GM18909 (cell line): ENCODE measurements around the gene OSBPL6.
"Not testable (repeated sequence)": the region's sequence is repeated elsewhere in the genome, so short reads cannot be mapped to it uniquely, and the experiment has no call there.

Experiments
- ATAC-seq: cut with Tn5 transposase; IDR thresholded peaks from one replicate; pipeline ENCODE4 v1.9.1; 2021; ENCODE audit warnings: mild to moderate bottlenecking; ENCODE audit not compliant: unreplicated experiment, poor library complexity

OSBPL6 gene

DNA sequence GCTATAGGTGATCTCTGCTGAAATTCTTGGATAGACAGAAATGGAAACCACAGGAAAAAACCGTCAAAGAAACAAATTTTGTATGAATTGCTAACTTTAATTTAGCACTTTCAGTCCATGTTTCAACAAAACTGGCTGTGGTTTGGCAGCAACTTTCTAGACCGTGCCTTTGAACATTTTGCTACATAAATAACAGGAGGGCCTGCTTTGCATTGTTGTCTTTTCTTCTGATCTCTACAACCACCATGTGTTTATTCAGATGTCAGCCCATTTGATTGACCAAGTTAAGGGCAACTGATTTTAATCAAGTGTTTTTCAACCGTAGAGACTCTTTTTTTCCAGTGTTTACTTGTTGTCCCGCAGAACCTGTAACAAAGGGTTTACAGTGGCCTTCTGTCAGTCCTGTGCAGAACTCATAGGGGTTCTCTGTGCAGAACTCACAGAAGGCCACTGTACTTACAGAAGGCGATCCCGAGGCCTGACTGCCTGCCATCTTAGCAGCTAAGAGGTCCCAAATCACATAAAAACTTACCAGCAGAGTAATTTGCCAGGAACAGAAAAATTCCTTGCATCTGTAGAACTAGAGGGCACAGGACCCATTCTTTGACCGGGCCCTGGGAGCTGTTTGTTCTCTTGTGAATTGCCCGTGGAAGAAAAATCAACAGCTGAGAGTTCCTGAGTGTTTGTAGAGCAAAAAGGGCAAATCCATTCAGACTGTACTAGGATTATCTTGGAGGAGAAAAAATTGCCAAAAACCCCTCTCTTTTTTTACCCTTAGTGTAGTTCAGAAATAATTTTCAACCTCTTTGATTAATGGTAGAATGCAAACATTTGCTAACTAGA, 136.1 kb downstream of the OSBPL6 start:
- no peak for ATAC-seq

DNA sequence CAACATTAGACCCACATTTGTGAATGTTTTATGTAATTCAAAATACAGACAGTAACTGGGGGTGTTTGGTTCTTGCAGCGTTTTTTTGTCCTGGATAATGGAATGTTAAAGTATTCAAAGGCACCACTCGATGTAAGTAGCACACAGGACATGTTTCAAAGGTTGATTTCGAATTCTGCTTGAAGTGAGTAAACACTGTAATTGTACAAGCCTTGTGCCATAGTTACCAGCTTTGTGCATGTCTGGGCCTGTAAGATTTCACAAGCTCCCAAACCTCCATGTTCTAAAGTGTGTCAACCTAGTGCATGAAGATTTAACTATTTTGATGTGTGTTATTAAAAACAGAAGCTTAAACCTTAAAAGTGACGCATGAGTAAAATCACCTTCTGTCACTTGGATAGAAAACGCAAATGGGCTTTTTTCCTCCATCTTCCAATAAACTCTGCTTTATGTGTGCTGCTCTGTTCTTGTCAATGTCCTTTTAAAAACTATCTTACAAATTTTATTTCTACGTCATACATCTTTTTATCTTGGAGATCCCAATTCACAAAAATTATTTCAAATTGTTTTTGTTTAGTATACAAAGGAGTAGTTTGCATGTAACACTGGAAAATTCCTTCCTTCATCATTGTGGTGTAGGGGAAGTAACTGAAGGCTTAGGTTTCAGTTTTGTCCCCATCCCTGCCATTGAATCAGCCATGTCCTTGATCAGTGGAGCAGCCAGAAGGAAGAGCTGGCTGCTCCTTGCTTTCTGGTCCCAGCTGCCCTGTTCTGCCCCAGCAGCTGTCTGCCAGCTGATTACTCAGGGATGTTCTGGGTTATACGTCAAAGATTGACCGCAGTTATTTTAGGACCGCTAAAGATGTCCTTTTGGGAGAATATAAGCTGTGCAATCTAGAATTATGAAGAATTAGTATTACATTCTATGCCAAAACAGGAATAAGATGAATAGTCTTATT, 137.4 kb downstream of the OSBPL6 start:
- no peak for ATAC-seq

DNA sequence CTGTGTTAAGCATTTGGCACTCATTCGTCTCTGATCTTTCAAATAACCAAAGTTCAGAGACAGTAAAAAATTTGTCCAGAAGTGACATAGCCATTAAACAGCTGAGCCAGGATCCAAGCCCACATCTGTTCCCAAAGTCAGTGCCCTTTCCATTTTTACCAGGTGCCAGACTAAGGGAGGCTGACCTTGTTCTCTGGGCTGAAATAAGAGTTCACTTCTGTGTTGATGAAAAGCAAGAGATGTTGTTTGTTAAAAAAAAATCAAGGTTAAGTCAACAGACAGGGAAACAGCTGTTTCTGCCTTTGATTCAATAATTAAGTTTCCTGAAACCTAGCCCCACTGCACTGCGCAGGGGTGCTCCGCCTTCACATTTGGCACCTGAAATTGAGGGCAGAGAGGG, 139.5 kb downstream of the OSBPL6 start:
- no peak for ATAC-seq

DNA sequence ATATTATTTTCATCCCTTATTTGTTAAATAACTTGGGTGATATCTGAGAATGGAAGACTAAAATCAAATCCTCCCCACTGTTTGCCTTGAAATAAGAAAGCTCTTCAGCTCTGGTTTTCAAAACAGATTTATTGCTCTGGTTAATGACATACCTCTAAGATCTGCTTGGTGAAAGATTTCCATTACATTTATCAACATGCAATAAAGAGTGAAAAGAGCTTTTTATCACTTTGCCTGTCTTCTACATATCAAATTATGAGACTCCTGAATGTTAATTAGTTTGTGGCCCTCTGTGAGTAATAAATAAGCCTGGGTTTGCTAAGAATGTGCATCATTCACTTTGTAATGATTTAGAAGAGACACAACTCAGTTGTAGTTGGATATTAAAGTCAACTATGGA, 140.9 kb downstream of the OSBPL6 start:
- no peak for ATAC-seq

DNA sequence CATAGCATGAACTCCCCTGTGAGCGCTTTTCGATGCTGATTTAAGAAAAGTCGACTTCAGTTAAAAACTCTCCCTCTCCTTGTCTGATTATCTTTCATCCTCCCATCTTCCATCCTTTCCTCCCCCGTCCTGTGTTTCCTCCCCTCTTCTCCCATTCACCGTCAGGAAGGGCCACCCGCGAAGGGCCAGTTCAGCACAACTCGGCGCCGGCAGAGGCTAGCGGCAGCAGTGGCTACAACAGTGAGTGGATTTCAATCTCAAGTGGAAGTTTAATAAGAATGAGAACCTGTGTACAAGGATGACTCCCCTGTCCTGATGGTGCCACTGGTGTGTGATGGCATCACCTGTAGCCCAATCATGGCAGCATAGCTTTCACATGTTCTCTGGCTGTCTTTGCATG, 149.8 kb downstream of the OSBPL6 start:
- no peak for ATAC-seq

DNA sequence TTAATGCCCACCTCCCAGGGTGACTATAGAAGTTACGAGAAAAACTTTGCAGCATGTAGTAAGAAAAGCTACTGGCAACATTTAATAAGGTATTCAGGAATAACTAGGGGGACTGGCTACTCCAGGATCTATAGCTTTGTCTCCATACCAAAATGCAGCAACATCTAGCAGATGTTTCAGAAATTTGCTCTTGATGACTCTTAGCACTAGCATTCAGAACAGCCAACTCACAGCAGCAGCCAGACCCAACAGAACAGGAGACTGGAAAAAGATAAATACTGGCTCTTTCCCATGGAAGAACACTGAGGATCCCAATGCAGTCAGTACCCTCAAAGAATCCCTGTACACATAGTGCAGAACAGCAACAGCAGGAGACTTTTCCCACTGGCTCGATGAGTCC, 151.6 kb downstream of the OSBPL6 start:
- ATAC-seq = no peak

DNA sequence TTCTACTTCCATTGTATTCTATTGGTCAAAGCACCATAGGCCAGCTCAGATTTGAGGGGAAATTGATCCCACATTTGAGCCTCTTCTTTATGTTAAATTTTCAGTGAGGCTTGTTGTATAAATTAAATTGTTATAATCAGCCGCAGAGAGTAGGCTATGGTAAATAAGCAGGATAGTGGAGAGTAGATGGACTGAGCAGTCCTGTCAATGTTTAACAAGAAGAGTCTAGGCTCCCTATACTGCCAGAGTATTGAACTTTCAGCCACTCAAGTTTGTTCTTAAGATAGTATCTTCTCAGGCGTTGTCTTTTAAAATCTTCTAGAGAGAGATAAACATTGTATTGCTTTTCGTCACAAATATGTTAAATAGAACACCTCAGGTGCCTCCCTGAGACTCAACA, 155.7 kb downstream of the OSBPL6 start:
- no peak for ATAC-seq

DNA sequence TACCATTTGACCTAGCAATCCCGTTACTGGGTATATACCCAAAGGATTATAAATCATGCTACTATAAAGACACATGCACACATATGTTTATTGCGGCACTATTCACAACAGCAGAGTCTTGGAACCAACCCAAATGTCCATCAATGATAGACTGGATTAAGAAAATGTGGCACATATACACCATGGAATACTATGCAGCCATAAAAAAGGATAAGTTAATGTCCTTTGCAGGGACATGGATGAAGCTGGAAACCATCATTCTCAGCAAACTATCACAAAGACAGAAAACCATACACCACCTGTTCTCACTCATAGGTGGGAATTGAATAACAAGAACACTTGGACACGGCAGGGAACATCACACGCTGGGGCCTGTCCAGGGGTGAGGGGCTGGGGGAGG, 163.4 kb downstream of the OSBPL6 start:
- not testable (repeated sequence) for ATAC-seq

DNA sequence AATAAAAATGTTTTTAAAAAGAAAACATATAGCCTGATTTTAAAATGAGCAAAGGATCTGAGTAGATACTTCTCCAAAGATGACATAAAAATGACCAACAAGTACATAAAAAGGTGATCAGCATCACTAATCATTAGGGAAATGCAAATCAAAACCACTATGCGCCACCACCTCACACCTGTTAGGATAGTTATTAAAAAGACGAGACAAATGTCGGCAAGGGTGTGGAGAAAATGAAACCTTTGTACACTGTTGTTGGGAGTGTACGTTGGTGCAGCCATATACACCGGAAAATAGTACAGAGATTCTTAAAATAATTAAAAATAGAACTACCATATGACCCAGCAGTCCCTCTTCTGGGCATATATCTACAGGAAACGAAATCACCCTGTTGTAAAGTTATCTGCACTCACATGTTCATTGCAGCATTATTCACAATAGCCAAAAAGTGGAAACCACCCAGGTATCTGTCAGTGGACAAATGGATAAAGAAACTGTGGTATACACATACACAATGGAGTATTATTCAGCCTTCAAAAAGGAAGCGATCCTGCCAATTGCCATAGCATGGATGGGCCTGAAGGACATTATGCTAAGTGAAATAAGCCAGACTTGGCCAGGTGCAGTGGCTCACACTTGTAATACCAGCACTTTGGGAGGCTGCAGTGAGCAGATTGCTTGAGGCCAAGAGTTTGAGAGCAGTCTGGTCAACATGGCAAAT, 165.0 kb downstream of the OSBPL6 start:
- ATAC-seq = no peak

DNA sequence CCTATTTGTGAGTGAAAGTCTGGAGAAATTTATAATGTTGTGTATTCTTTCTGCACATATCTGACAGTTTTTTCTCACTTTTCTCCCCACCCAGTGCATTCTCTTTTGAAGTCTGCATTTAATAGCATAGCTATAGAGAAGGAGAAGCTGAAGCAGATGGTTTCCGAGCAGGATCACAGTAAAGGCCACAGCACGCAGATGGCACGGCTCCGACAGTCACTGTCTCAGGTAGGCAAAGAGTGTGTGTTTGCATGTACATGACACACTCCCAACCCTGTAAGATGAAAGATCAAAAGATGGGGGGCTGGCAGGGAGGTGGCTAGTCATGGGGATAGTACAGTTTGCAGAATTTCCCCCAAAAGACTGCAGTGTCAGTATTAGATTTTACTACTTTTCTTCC, 167.3 kb downstream of the OSBPL6 start:
- no peak for ATAC-seq

DNA sequence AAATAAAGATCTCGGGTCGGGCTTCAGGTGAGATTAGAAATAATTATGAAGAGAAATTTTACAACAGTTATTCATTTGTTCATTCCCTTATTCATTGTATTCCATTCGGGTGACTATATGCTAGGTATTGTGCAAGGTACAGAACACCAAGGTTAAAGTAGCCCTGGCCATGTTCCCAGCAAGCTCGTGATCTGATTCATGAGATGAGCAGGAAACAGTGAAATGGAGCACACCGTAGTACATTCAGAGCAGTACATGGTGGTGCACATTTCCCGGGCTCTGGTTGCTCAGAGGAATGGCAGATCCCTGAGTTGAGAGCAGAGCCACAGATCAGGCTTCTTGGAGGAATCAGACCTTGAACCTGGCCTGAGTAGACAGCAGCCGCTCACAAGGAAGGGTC, 168.9 kb downstream of the OSBPL6 start:
- no peak for ATAC-seq

DNA sequence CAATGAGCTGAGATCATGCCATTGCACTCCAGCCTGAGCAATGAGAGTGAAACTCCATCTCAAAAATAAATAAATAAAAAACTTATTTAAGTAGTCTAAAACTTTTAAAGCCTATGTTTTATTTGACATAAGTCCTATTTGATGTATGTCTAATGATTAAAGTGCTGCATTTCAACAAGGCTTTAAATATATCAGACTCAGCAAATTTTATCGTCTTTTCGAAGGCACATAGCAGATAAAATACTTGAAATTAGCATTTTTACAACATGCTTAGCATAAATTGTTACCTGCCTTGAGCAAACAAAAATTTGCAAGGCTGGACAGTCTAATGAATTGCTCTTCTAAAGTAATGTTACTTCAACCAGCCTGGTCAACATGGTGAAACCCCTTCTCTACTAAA, 170.8 kb downstream of the OSBPL6 start:
- ATAC-seq = no peak

DNA sequence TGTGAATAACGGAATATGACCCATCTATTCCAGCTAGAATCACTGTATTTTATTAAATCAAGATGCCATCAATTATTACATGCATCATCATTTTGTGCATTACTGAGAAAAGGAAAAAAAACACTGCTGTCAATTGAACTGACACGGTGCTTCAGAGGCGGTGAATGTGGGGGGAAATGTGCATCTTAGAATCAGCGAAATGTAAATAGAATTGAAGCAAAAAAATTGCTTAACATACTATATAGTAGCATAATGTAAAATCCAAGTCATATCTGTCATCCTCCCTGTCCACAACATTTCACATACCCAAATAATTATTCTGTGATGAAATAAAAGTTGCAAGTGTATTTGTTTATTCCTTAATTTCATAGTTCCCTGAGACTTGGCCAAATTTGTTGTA, 172.1 kb downstream of the OSBPL6 start:
- no peak for ATAC-seq

DNA sequence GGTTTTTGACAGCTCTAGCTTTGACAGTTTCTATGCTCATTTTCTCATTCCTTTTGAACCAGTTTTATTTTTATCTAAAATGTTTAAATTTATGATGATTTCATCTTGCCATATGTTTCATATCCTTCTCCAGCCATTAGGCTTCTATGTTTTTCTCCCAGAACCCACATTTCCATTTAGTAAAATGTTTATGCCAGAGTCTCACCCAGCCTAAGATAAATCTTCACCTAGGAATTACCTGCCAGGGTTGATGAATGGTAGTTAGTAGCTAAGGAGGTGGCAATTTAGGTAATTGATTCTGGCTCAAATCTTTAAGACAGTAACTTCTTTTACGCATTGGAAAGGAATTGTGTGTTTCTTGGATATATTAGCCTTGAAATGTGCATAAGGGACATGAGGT, 173.0 kb downstream of the OSBPL6 start:
- ATAC-seq = no peak

DNA sequence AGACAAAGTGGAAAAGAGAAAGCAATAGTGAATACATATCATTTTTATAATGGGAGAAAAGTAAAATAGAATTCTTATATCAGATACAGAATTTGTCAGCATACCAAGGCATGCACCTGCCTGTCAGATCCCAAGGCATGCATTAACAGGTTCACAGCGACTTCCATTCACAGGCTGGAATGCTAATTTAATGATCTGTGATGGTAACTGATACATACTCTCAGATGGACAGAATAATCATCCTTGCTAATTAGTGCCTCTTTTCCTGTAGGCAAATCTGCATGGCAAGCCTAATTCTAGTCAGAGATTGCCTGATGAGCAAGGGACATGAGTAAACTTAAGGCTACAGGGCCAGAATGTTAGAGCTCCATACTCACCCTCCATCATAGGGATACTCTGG, 180.6 kb downstream of the OSBPL6 start:
- no peak for ATAC-seq

DNA sequence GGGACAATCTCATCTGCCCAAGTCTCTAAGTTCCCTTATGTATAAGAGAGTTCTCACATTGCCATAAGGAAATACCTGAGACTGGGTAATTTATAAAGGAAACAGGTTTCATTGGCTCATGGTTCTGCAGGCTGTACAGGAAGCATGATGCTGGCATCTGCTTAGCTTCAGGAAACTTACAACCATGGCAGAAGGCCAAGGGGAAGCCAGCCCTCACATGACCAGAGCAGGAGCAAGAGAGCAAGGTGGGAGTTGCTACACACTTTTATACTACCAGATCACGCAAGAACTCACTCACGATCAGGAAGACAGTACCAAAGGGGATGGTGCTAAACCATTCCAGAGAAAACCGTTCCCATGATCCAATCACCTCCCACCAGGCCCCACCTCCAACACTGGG, 182.7 kb downstream of the OSBPL6 start:
- no peak for ATAC-seq

DNA sequence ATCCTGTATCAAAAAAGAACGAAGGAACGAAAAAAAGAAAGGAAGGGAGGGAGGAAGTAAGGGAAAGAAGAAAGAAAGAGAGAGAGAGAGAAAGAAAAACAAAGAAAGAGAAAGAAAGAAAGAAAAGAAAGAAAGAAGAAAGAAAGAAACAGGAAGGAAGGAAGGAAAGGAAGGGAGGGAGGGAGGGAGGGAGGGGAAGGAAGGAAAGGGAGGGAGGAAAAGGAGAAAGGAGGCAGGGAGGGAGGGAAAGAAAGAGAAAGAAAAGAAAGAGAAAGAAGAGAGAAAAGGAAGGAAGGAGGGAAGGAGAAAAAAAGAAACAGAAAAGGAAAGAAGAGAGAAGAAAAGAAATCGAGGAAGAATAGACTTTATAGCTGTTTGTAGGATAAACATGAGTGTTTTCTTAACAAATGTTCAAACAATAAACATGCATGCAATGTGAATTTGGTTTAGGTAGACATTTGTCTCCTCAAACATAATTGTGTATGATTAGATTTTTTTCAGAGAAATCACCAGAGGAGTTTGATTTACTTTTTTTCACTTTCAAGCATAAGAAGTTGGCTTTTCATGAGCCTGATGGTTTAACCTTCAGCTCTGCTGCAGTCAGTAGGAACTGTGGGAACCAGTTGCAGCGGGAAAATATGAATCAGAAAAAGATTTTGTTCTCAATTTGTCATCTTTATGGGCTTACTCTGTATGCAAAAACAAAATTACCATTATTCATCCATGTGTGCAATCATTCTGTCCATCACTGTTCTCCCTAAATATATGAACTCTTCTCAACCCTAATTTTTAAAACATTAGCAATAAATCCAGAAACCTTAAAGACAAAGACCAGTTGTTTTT, 185.1 kb downstream of the OSBPL6 start:
- no peak for ATAC-seq

DNA sequence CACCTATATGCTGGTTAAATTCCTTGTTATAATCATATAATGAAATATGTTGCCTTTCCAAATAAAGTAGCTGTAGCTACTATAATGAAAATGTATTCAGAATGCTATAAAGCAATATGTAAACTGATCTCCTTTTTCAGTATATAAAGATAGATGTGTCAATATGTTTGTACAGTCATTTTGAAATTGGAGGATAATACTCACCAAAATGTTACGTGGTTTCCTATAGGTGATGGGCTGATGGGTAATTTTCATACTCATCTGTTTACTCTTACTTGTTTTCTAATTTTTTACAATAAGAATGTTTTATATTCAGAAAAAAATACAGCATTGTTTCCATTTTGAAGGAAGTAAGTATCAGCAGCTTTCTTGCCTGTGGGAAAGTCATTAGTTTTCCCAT, 186.5 kb downstream of the OSBPL6 start:
- ATAC-seq = no peak

DNA sequence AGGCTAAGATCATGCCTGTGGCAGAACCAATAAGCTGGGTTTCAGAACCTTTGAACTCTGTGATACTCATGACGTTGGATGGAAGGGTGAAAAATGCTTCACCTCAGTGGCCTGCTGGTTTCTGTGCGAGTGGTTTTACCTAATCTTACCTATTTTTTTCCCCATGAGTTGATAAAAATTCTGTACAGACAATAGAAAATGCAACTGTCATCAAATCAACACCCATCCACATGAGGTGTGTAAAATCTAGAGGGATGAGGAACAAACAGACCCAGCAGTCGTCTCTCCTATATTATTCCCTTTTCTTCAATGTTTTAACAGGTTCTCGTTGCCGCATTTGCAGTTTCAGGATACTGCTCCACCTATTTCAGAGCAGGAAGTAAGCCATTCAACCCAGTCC, 189.4 kb downstream of the OSBPL6 start:
- no peak for ATAC-seq

DNA sequence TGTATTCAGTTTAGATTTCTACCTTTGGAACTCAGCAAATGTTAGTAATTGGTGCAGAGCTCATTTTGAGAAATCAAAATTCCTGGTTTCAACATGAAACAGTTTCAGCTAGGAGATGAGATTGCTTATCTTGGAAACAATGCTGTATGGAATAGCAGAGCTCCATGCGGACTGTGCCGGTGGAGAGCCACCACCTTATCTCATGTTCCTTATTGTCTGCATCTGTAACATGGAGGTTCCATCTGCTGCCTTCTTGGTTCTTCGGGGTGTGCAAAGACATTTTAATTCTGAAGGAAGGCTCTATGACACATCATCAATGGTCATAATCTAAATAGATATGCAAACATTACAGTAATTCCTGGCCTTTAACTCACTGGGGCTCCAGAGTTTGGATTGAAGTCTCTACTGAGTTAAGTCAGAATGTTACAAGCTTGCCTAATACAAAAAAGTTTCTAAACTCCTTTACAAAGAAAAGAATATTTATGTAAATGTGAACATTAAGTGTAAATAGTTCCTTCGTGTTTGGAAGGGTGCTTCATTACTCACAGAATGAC, 191.4 kb downstream of the OSBPL6 start:
- ATAC-seq = no peak
